NCI-H1694 treated with DMSO at 0.1 percent for 48 hours (cell line): Measurements from ENCODE around the gene THSD7B.

Experiments used
- DNase-seq: peaks from one replicate; lab custom pipeline; 2025; lab: John Stamatoyannopoulos, UW

THSD7B gene

GRCh38 chr2:137193401-137193800 is 428.1 kb downstream of the THSD7B start:
- no peak for DNase-seq

GRCh38 chr2:137194111-137194510 is 428.8 kb downstream of the THSD7B start:
- no peak for DNase-seq

GRCh38 chr2:137199751-137200150 is 434.4 kb downstream of the THSD7B start:
- no peak for DNase-seq

GRCh38 chr2:137202318-137202717 is 437.0 kb downstream of the THSD7B start:
- no peak for DNase-seq

GRCh38 chr2:137205324-137205723 is 440.0 kb downstream of the THSD7B start:
- DNase-seq: no peak

- no peak for DNase-seq
Measured at GRCh38 chr2:137206069-137206468, 440.7 kb downstream of the THSD7B start.

- no peak for DNase-seq
Measured at GRCh38 chr2:137207030-137207429, 441.7 kb downstream of the THSD7B start.

GRCh38 chr2:137208431-137208891 is 443.1 kb downstream of the THSD7B start:
- no peak for DNase-seq

- no peak for DNase-seq
Measured at GRCh38 chr2:137210039-137210438, 444.7 kb downstream of the THSD7B start.

GRCh38 chr2:137211761-137212160 is 446.4 kb downstream of the THSD7B start:
- DNase-seq: no peak

GRCh38 chr2:137220438-137220993 is 455.2 kb downstream of the THSD7B start:
- DNase-seq: no peak

- DNase-seq: no peak
Measured at GRCh38 chr2:137221797-137222492, 456.6 kb downstream of the THSD7B start.

GRCh38 chr2:137223722-137224121 is 458.4 kb downstream of the THSD7B start:
- DNase-seq: no peak

GRCh38 chr2:137228566-137228965 is 463.2 kb downstream of the THSD7B start:
- no peak for DNase-seq

GRCh38 chr2:137229834-137230233 is 464.5 kb downstream of the THSD7B start:
- DNase-seq: no peak

GRCh38 chr2:137231628-137232027 is 466.3 kb downstream of the THSD7B start:
- DNase-seq: no peak

- DNase-seq: no peak
Measured at GRCh38 chr2:137232076-137232475, 466.7 kb downstream of the THSD7B start.

GRCh38 chr2:137233091-137233490 is 467.7 kb downstream of the THSD7B start:
- DNase-seq: no peak

- no peak for DNase-seq
Measured at GRCh38 chr2:137237055-137237454, 471.7 kb downstream of the THSD7B start.

- no peak for DNase-seq
Measured at GRCh38 chr2:137238065-137238464, 472.7 kb downstream of the THSD7B start.

GRCh38 chr2:137249463-137250130 is 484.3 kb downstream of the THSD7B start:
- no peak for DNase-seq

- no peak for DNase-seq
Measured at GRCh38 chr2:137250401-137250800, 485.1 kb downstream of the THSD7B start.

- no peak for DNase-seq
Measured at GRCh38 chr2:137251045-137251444, 485.7 kb downstream of the THSD7B start.
